ENCODE results near the gene ARHGAP18.

ARHGAP18 gene

DNA sequence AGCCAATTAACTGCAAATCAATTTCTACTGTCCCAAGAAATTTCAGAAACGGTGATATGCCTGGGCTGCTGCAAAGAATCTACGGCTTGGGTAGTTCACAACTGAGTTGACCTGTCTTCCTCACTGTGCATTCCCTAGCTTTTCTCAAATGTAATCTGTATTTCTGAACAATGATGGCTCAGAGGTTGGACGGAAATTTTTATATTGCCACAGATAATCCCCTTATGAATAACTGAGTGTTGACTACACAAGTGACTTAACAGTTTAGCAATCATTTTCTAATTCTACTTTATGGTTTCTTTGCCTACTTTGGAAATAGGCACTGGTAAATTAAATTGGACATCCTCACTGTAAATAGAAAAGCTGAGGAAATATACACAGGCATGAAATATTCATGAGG is 94.5 kb downstream of the ARHGAP18 start:
- no peak for TF ChIP-seq CTCF (IDR thresholded peaks at IDR 0.05; ENCODE audit: extremely low read depth, missing control alignments)

DNA sequence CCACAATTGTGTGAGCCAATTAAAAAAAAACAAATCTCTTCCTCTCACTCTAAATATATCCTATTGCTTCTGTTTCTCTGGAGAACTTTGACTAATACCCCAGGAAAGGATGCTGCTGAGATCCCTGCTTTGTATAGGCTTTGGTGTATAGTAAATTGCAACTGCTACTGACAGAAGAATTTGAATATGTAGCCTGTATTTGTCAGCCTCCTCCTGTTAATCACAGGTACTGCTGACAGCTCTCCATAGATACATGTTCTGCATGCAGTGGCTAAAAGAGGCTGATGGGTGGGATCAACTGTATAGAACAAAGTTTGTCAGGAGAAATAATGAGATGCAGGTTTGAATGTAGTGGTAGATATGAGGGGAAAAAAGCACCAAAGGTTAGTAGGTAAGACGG is 95.0 kb downstream of the ARHGAP18 start:
- no peak for TF ChIP-seq CTCF (IDR thresholded peaks at IDR 0.05; ENCODE audit: extremely low read depth, missing control alignments)
- no peak for DNase-seq (ENCODE audit: low spot score)

More for the DNA sequence above, 94.5 kb downstream of the ARHGAP18 start:
- DNase-seq (ENCODE audit: low spot score), result no peak

DNA sequence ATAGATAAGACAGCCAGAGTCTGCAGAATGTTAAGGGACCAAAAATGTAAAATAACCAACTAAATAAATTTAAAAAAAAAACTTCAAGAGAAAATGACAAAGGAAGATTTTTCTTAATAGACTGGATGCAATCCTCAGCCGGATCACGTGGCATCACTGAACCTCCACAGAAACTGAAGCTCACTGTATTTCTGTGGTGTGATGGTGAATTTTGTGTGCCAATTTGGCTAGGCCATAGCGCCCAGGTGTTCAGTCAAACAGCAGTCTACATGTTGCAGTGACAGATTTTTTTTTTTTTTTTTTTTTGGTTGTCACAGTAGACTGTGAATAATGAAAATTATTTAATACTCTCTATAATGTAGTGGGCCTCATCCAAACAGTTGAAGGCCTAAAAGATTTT is 95.5 kb downstream of the ARHGAP18 start:
- no peak for DNase-seq (ENCODE audit: low spot score)
- no peak for TF ChIP-seq CTCF (IDR thresholded peaks at IDR 0.05; ENCODE audit: extremely low read depth, missing control alignments)

DNA sequence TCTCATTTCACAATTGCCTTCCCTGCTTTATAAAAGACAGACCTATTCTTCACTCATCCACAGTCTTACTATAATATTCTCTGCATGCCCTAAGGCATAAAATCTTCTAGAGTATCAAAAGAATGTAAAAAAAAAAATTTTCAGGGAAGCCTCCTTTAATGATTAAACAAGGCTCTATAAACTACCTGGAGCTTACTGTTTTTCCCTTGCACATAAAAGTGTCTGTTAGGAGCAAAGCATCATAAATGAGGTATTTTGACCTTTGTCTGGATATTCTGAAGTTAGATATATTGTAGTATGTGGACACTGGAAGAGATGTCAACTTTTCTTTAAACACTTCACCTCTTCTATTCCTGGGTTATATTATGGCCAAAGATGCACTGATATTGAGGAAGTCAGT is 97.5 kb downstream of the ARHGAP18 start:
- DNase-seq (ENCODE audit: low spot score), result no peak

GRCh38 chr6:129609635-129610034 is 100.3 kb downstream of the ARHGAP18 start:
- no peak for TF ChIP-seq CTCF (IDR thresholded peaks at IDR 0.05; ENCODE audit: extremely low read depth, missing control alignments)
- no peak for DNase-seq (ENCODE audit: low spot score)

More for the DNA sequence above, 97.5 kb downstream of the ARHGAP18 start:
- TF ChIP-seq CTCF (IDR thresholded peaks at IDR 0.05; ENCODE audit: extremely low read depth, missing control alignments), result no peak

DNA sequence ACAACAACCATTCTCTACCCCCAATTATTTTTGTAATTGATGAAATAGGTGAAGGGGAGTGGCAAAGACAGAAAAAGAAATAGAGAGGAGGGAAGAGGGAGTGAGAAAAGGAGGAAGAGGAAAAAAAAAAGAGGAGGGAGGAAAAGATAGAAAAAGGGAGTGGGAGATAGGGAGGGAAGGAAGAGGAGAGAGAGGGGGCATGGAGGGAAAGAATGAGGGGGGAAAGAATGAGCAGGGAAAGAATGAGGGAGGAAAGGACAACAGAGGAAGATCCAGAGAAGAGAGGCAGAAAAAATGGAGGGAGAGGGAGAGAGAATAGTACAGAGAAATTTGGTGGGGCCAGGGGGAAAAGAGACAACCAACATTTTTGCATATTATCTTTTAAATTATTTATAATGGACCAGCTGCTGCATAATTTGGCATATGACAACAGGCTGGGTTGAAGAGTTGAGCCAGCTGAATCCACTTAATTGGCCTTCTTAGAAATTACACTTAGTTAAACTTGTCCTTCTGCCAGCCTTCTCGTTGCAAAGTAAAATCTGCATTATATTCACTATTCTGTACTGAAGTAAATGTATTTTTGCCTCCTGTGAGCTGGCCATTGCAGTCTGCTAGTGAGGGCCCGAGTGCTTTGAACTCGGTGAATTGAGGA is 101.0 kb downstream of the ARHGAP18 start:
- DNase-seq (ENCODE audit: low spot score), result no peak
- TF ChIP-seq CTCF (IDR thresholded peaks at IDR 0.05; ENCODE audit: extremely low read depth, missing control alignments), result no peak

GRCh38 chr6:129607581-129608186 is 102.3 kb downstream of the ARHGAP18 start:
- TF ChIP-seq CTCF (IDR thresholded peaks at IDR 0.05; ENCODE audit: extremely low read depth, missing control alignments), result no peak
- peak; percentile 15 for DNase-seq (ENCODE audit: low spot score)
